Skeletal muscle tissue (tissue), 4 donors: ENCODE data around the gene SNRPD1. TPM values are rescaled to one million over a fixed set of nuclear protein-coding genes. Genes with fewer than 3 reads are reported as not detected.
"Not testable (repeated sequence)": the region's sequence is repeated elsewhere in the genome, so short reads cannot be mapped to it uniquely, and the experiment has no call there.

ENCODE experiments used
- H3K27ac ChIP-seq: one replicate; pipeline ENCODE4 v1.7.0; 2013; ENCODE audit warnings: mild to moderate bottlenecking, low read depth, low read length, inconsistent platforms
- H3K27me3 ChIP-seq, 3 donors: one replicate each; pipeline ENCODE4 v1.7.0; 2013; ENCODE audit warnings: low read length in 3 of 3; ENCODE audit not compliant: control insufficient read depth in 3 of 3, insufficient read depth in 3 of 3
- H3K36me3 ChIP-seq, 3 donors: one replicate each; pipeline ENCODE4 v1.7.0; 2013; ENCODE audit warnings: low read length in 3 of 3; ENCODE audit not compliant: control insufficient read depth in 3 of 3, insufficient read depth in 3 of 3
- H3K4me1 ChIP-seq, 3 donors: one replicate each; pipeline ENCODE4 v1.7.0; 2013; ENCODE audit warnings: low read length in 3 of 3, mild to moderate bottlenecking in 3 of 3; ENCODE audit not compliant: control insufficient read depth in 3 of 3, insufficient read depth in 3 of 3
- H3K4me3 ChIP-seq, 3 donors: one replicate each; pipeline ENCODE4 v1.7.0; 2013; ENCODE audit warnings: low read length in 3 of 3
- H3K9ac ChIP-seq, 3 donors: one replicate each; pipeline ENCODE4 v1.7.0; 2013; ENCODE audit warnings: low read length in 3 of 3, mild to moderate bottlenecking in 3 of 3, moderate library complexity in 2 of 3, low read depth in 1 of 3
- H3K9me3 ChIP-seq, 3 donors: one replicate each; pipeline ENCODE4 v1.7.0; 2013; ENCODE audit warnings: low read length in 3 of 3; ENCODE audit not compliant: control insufficient read depth in 3 of 3
- total RNA-seq: library from RNA; depleted of rRNA; stranded (reverse); fragments of >200 nt; gene quantifications from one replicate; pipeline ENCODE4 v1.2.3, GENCODE V29; 2014
- donor health status: Osteomylitis.

SNRPD1 gene
- total RNA-seq, 1 donor from 2014 or later: 14.1 TPM

DNA sequence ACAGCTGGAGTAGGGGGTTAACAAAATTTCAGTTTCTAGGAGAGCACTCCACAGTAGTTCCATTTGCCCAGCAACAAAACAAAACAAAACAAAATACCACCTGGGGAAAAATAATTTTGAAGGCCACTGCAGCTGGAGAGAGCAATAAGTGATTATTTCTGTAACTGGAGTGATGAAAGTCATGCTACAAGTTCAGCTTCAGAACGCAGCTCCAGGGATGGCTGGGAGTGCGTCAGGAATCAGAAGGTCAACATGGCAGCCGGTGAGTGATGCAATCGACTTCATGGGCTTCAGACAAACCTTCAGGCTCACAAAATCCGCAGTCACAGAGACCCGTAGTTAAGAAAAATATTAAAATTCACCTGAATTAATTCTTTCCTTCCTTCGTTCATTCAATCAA lies 51.5 kb downstream of the SNRPD1 start:
- Histone ChIP-seq H3K36me3 (peaks cover 2 to 12% (median 4%) of the 10 kb centered on the region in 3 donors), H3K27ac (no peak overlapping the region), H3K9me3 (no peaks in the 10 kb centered on the region), H3K27me3 (no peaks in the 10 kb centered on the region), H3K4me3 (no peak overlapping the region), H3K9ac (no peak overlapping the region), H3K4me1 (no peaks in the 10 kb centered on the region)

DNA sequence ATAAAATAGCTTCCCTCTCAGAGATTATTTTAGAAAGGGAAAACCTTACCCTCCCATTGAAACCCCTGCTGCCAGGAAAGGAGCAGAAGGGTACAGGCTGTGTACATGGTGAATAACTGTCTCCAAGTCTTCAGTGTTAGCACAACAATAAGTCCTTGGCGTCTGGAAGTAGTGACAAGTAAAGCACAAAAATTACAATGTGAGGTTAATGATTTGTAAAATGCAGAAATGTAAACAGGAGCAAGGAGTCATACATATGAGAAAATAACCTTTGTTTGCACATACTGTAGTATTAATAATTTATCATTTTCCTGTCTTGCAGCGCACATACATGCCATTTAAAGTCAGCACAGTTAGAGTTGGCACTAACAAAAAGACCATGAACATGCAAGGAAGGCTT lies 52.0 kb downstream of the SNRPD1 start:
- Histone ChIP-seq H3K9me3 (no peaks in the 10 kb centered on the region), H3K27me3 (no peaks in the 10 kb centered on the region), H3K4me3 (no peak overlapping the region), H3K27ac (no peak overlapping the region), H3K4me1 (no peaks in the 10 kb centered on the region), H3K9ac (no peak overlapping the region), H3K36me3 (peaks cover 2 to 10% (median 4%) of the 10 kb centered on the region in 3 donors)

DNA sequence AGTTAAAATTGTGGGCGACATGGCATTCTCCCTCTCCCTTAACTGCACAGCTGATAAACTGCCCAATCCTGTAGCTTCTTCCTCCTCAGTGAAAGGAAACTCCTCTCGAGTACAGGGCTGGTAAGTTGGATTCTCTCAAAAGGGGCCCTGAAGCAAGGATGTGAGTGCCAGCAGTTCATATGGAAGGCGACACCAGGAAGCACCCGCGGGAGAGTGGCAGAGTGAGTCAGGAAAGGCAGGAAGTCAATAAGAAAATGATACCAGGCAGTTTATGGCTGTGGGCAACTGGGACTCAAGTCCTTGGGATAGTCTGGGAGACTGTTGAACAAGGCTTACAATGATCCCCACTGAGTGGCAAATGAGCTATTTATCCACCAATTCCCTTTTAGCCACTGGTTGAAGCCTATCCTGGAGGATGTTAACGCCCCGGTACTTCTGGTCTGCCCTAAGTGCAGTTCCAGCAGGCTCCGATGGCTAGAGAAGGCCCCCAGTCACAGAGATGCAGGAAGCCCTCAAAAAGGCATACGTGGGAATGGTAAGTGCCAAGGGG lies 57.7 kb downstream of the SNRPD1 start:
- Histone ChIP-seq H3K27me3 (no peaks in the 10 kb centered on the region), H3K4me1 (peaks cover 0 to 4% (median 2%) of the 10 kb centered on the region in 3 donors), H3K9ac (no peak overlapping the region), H3K9me3 (no peaks in the 10 kb centered on the region), H3K36me3 (peaks cover 0 to 2% (median 2%) of the 10 kb centered on the region in 3 donors), H3K27ac (no peak overlapping the region), H3K4me3 (no peak overlapping the region)

DNA sequence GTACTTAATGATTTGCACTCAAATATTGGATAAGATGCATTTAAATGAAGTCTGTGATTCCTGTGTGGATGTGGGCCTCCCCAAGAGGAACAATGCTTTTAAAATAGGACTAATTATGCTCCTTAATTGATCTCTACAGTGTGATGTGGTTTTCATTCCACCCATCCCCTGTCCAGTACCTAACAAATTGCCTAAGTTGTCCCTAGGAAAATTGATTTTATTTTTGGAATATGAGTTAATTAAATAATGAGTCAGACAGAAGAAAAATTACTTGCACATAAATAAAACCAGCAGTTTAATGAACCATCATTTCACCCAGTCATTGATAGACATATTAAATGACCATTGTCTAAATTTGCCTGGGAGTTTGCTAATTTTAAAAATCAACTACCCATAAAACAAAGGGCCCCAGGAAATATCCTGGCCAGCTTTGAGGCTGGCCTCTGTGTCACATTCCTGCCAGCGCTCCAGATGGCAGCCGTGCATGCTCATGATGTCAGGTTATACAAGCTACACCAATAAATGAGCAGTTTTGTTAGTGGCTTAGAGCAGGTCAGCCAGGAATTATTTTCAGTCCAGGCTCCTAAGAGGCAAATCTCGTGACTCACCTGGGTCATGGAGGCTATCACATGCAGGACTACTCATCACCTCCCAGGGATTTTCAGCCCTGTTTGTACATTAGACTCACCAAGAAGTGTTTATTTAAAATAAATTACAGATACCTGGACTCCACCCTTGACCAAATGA lies 60.6 kb downstream of the SNRPD1 start:
- Histone ChIP-seq H3K9me3 (no peaks in the 10 kb centered on the region), H3K4me1 (peaks cover 0 to 4% (median 2%) of the 10 kb centered on the region in 3 donors), H3K27me3 (no peaks in the 10 kb centered on the region), H3K4me3 (no peak overlapping the region), H3K9ac (no peak overlapping the region), H3K36me3 (peaks cover 0 to 2% (median 2%) of the 10 kb centered on the region in 3 donors), H3K27ac (peak overlapping the region; percentile 3)

DNA sequence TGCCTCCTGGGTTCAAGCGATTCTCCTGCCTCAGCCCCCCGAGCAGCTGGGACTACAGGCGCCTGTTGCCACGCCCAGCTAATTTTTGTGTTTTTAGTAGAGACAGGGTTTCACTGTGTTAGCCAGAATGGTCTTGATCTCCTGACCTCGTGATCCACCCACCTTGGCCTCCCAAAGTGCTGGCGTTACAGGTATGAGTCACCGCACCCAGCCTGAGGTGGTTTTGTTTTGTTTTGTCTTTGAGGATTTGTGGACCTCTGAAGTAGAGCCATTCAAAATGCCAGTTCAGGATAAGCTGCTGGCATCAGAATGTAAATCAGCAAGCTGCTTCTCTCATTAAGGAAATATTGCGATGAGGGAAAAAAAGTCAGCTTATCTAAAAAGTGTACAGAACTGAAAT lies 63.2 kb downstream of the SNRPD1 start:
- not testable (repeated sequence) for H3K9me3 ChIP-seq, H3K27ac ChIP-seq, H3K36me3 ChIP-seq, H3K4me1 ChIP-seq, H3K9ac ChIP-seq, H3K4me3 ChIP-seq, H3K27me3 ChIP-seq

DNA sequence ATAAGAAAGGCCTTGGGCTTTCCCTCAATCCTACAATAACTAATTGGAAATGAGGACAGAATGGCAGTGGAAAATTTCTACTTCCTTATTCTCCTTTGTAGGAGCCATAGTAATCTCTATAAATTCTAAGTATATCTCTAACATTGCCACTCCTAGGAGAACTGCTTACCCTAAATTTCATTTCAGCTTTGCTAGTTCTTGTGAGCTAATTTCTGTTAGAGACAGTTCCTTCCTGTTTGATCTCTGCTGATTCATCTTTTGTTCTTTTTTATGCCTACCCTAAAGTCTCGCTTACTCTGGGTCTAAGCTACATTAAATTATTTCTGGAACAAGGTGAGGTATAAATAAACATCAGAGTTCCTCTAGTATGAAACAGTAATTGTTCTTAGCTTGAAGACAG lies 66.7 kb downstream of the SNRPD1 start:
- peaks cover 0 to 8% (median 0%) of the 10 kb centered on the region in 3 donors for H3K4me1 ChIP-seq
- no peaks in the 10 kb centered on the region for H3K9me3 ChIP-seq
- no peaks in the 10 kb centered on the region for H3K27me3 ChIP-seq
- no peak overlapping the region for H3K4me3 ChIP-seq
- H3K36me3 ChIP-seq: peaks cover 0 to 7% (median 2%) of the 10 kb centered on the region in 3 donors
- H3K9ac ChIP-seq: no peak overlapping the region
- no peak overlapping the region for H3K27ac ChIP-seq

DNA sequence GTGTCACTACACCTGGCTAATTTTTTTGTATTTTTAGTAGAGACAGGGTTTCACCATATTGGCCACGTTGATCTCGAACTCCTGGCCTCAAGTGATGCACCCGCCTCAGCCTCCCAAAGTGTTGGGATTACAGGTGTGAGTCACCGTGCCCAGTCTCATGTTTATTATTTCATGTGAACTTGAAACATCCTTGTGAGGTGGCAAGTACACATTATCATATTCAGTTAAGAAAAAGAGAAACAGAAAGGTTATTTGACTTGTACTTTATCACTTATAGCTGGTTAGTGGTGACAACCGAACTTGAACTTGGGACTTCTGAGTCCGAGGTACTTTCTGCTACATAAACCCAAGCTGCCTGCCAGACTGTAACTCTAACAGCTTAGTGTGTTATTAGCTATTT lies 68.0 kb downstream of the SNRPD1 start:
- peaks cover 0 to 7% (median 5%) of the 10 kb centered on the region in 3 donors for H3K36me3 ChIP-seq
- H3K27ac ChIP-seq: no peak overlapping the region
- no peak overlapping the region for H3K9ac ChIP-seq
- peaks cover 0 to 8% (median 0%) of the 10 kb centered on the region in 3 donors for H3K4me1 ChIP-seq
- no peak overlapping the region for H3K4me3 ChIP-seq
- H3K27me3 ChIP-seq: no peaks in the 10 kb centered on the region
- H3K9me3 ChIP-seq: no peaks in the 10 kb centered on the region

DNA sequence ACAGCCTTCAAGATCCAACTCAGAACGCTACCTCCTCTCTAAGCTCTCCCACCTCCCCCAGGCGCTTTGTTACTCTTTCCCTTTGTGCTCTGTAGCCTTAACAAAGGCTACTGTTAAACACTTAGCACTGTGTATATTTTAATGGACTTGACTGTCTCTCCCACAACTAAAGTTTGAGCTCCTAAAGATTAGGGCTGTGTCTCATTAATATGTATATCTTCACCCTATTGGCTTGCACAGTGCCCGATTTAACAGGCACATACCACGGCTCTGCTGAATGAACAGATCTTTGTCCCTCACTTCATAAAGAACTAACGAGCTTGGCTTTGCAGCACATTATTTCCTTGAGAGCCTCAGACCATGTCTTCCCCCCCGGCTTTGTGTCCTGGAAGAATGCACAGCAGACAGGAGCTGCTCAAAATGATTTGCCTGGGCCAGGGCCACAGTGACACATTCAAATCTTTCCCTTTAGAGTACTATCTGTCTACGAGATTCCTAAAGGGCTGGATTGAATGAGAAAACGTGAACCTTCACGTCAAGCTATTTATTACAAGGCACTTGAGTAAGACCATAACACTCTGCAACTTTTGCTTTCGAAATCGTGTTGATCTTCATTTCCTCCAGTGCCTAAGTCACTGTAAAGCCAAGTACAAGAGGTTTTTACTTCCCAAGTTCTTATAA lies 70.4 kb downstream of the SNRPD1 start:
- H3K36me3 ChIP-seq: peaks cover 0 to 12% (median 5%) of the 10 kb centered on the region in 3 donors

More for the DNA sequence above, 70.4 kb downstream of the SNRPD1 start:
- Histone ChIP-seq H3K4me1 (peaks cover 0 to 8% (median 2%) of the 10 kb centered on the region in 3 donors), H3K27me3 (no peaks in the 10 kb centered on the region), H3K9me3 (no peaks in the 10 kb centered on the region), H3K9ac (peak overlapping the region; percentile 13 to 61 (median 51)), H3K27ac (peak overlapping the region; percentile 67), H3K4me3 (peak overlapping the region; percentile 48 to 57 (median 52))
